HG03064 (cell line): ENCODE data around the gene CHRNE.
"Not testable (repeated sequence)": the region's sequence is repeated elsewhere in the genome, so short reads cannot be mapped to it uniquely, and the experiment has no call there.

Experiments used
- ATAC-seq: cut with Tn5 transposase; IDR thresholded peaks from one replicate; pipeline ENCODE4 v1.9.1; 2021; ENCODE audit warnings: low read depth; ENCODE audit not compliant: unreplicated experiment

Gene CHRNE

GRCh38 chr17:4857347-4857746 lies 45.6 kb downstream of the CHRNE start:
- ATAC-seq, result not testable (repeated sequence)

GRCh38 chr17:4856937-4857314 lies 46.0 kb downstream of the CHRNE start:
- no peak for ATAC-seq

GRCh38 chr17:4856271-4856936 lies 46.5 kb downstream of the CHRNE start:
- ATAC-seq, result no peak

GRCh38 chr17:4854111-4854681 lies 48.7 kb downstream of the CHRNE start:
- ATAC-seq, result no peak

GRCh38 chr17:4853208-4853671 lies 49.7 kb downstream of the CHRNE start:
- ATAC-seq, result no peak

- ATAC-seq, result no peak
Measured at GRCh38 chr17:4852567-4853207, 50.2 kb downstream of the CHRNE start.

GRCh38 chr17:4851084-4851483 lies 51.8 kb downstream of the CHRNE start:
- no peak for ATAC-seq

- ATAC-seq, result no peak
Measured at GRCh38 chr17:4850246-4850645, 52.7 kb downstream of the CHRNE start.

- no peak for ATAC-seq
Measured at GRCh38 chr17:4849011-4849536, 53.8 kb downstream of the CHRNE start.
